Hindlimb muscle (tissue), 1 donor: Measurements from ENCODE around the gene CCDC177. TPM values are rescaled to one million over a fixed set of nuclear protein-coding genes. Genes with fewer than 3 reads are reported as not detected.
A peak's percentile ranks its signal among the peaks of the same experiment; 100 is the strongest.
"Not testable (repeated sequence)": the region's sequence is repeated elsewhere in the genome, so short reads cannot be mapped to it uniquely, and the experiment has no call there.

Experiments
- DNase-seq: peaks from one replicate; pipeline ENCODE4 v3.0.0-alpha.2; 2013
- polyA plus RNA-seq: library from polyadenylated mRNA; unstranded; fragments of 120-200 nt; gene quantifications from one replicate; pipeline ENCODE4 v1.2.1, GENCODE V29; 2013; ENCODE audit not compliant: insufficient read length

CCDC177 gene
- polyA plus RNA-seq, 1 donor: not detected

GRCh38 chr14:69599431-69599830, 24.8 kb upstream of the CCDC177 start:
- not testable (repeated sequence) for DNase-seq

- no peak for DNase-seq
Observed at GRCh38 chr14:69595336-69595735, 20.7 kb upstream of the CCDC177 start.

- no peak for DNase-seq
Observed at GRCh38 chr14:69594846-69595245, 20.2 kb upstream of the CCDC177 start.

- peak; percentile 87 for DNase-seq
Observed at GRCh38 chr14:69593018-69593677, 18.5 kb upstream of the CCDC177 start.

GRCh38 chr14:69591317-69591716, 16.6 kb upstream of the CCDC177 start:
- no peak for DNase-seq

- no peak for DNase-seq
Observed at GRCh38 chr14:69587389-69587788, 12.7 kb upstream of the CCDC177 start.

GRCh38 chr14:69586404-69586803, 11.7 kb upstream of the CCDC177 start:
- no peak for DNase-seq

GRCh38 chr14:69584389-69584788, 9.7 kb upstream of the CCDC177 start:
- DNase-seq: no peak

GRCh38 chr14:69582829-69583228, 8.2 kb upstream of the CCDC177 start:
- no peak for DNase-seq

- no peak for DNase-seq
Observed at GRCh38 chr14:69582212-69582611, 7.5 kb upstream of the CCDC177 start.

- DNase-seq: no peak
Observed at GRCh38 chr14:69581316-69581935, 6.8 kb upstream of the CCDC177 start.

GRCh38 chr14:69580009-69580577, 5.4 kb upstream of the CCDC177 start:
- DNase-seq: no peak

- DNase-seq: no peak
Observed at GRCh38 chr14:69579476-69579875, 4.8 kb upstream of the CCDC177 start.

GRCh38 chr14:69574954-69575295, 254 bp upstream of the CCDC177 start:
- DNase-seq: no peak

- DNase-seq: no peak
Observed at GRCh38 chr14:69573831-69574262, 824 bp downstream of the CCDC177 start.

GRCh38 chr14:69573205-69573830, 1.4 kb downstream of the CCDC177 start:
- DNase-seq: no peak

GRCh38 chr14:69572841-69573135, 1.9 kb downstream of the CCDC177 start:
- DNase-seq: no peak

- peak; percentile 43 for DNase-seq
Observed at GRCh38 chr14:69572030-69572840, 2.4 kb downstream of the CCDC177 start.

GRCh38 chr14:69571449-69572029, 3.1 kb downstream of the CCDC177 start:
- no peak for DNase-seq

GRCh38 chr14:69570836-69571330, 3.8 kb downstream of the CCDC177 start:
- DNase-seq: no peak

- no peak for DNase-seq
Observed at GRCh38 chr14:69569859-69570258, 4.8 kb downstream of the CCDC177 start.

GRCh38 chr14:69567563-69567962, 7.1 kb downstream of the CCDC177 start:
- no peak for DNase-seq

- no peak for DNase-seq
Observed at GRCh38 chr14:69561893-69562292, 12.8 kb downstream of the CCDC177 start.
